MM.1S (cell line): ENCODE results near the gene IQSEC1.

Experiments used
- EZH2 ChIP-seq: fragments of 300-600 bp; sonication (generic); optimal IDR thresholded peaks from 2 replicates; pipeline ENCODE3; 2017; ENCODE audit warnings: low read depth, mild to moderate bottlenecking, antibody characterized with exemption, low read length, mixed read lengths
- EZH2phosphoT487 ChIP-seq: fragments of 300-600 bp; sonication (generic); IDR thresholded peaks from 2 replicates; pipeline ENCODE4 v1.6.1; 2018; ENCODE audit warnings: antibody characterized with exemption, low read length
- TF ChIP-seq, protein P1 (sequence below): fragments of 300-600 bp; sonication (generic); IDR thresholded peaks from 2 replicates; pipeline ENCODE4 v1.5.1; 2016; ENCODE audit warnings: antibody characterized with exemption, low read length, mixed read lengths

DNA sequence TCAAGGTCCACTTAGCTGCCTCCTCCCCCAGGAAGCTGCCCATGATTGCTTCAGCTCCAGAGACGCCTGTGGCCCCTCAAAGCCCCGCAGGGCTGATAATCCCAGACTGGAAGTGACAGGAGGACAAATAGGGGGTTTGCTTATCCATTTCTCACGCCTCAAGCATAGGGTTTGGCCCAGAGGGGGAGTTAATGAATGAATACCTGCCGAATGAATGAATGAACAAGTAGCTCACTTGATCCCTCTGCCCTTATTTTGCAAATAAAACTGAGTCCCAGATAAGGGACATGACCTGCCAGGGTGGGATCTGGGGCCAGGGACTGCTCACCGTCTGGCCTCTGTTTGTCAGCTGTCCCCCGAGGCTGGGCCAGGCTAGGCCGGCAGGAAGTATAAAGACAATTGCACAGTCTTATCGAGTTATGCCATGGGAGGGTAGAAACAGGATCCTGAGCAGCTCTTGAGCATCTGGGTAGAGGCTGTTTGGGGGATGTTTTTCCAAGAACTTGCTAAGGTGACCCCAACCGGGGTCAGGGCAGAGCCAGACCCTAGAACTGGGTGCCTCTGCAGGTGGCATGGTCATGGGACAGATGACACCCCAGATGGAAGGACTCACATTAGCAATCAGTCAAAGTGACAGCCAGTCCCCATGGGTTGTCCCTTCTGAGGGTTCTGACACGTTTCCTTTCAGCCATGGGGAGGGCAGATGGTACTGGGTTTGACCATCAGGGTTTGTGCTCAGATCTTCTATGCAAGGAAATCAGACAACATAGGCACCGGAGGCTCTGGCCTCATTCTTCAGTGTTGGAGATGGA is 45.0 kb downstream of the IQSEC1 start:
- TF ChIP-seq, protein P1, sequence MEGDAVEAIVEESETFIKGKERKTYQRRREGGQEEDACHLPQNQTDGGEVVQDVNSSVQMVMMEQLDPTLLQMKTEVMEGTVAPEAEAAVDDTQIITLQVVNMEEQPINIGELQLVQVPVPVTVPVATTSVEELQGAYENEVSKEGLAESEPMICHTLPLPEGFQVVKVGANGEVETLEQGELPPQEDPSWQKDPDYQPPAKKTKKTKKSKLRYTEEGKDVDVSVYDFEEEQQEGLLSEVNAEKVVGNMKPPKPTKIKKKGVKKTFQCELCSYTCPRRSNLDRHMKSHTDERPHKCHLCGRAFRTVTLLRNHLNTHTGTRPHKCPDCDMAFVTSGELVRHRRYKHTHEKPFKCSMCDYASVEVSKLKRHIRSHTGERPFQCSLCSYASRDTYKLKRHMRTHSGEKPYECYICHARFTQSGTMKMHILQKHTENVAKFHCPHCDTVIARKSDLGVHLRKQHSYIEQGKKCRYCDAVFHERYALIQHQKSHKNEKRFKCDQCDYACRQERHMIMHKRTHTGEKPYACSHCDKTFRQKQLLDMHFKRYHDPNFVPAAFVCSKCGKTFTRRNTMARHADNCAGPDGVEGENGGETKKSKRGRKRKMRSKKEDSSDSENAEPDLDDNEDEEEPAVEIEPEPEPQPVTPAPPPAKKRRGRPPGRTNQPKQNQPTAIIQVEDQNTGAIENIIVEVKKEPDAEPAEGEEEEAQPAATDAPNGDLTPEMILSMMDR, result no peak
- TF ChIP-seq EZH2 (no peak), EZH2phosphoT487 (no peak)
